Gastroesophageal sphincter (tissue), 3 donors: ENCODE results near the gene ADPGK.

ENCODE experiments used
- CTCF ChIP-seq, 4 experiments: fragments of 200-600 bp in 2 of 4; fragments of 450-650 bp in 2 of 4; sonication (generic) in 1 of 4; IDR thresholded peaks; one replicate each; pipeline ENCODE4 v1.5.1; 2017 to 2019; ENCODE audit warnings: antibody characterized with exemption in 4 of 4, mild to moderate bottlenecking in 2 of 4, moderate library complexity in 2 of 4
- POLR2AphosphoS5 ChIP-seq: sonication (generic); formaldehyde crosslinking; IDR thresholded peaks from one replicate; pipeline ENCODE4 v1.6.1; 2017; ENCODE audit warnings: antibody characterized with exemption

GRCh38 chr15:72796515-72797337 is 13.2 kb upstream of the ADPGK start:
- TF ChIP-seq CTCF (IDR thresholded peaks at IDR 0.05) (peak in 3 of 4 experiments; percentile 67 to 86 (median 75)), POLR2AphosphoS5 (no peak)
